Pancreas (tissue), 10 donors: ENCODE results near the gene EPB41L4A. TPM values are rescaled to one million over a fixed set of nuclear protein-coding genes. Genes with fewer than 3 reads are reported as not detected.

Experiments used
- ATAC-seq, 4 donors: fragments of 200-7000 bp; cut with Tn5 transposase; one replicate each; pipeline versions ENCODE4 v1.8.0 to v1.9.1; 2020; ENCODE audit warnings: mild to moderate bottlenecking in 4 of 4, moderate library complexity in 4 of 4
- DNase-seq, 6 donors: peaks; one replicate each; pipeline ENCODE4 v3.0.0-alpha.2; 2020
- FAIRE-seq: peaks from 2 replicates; lab custom pipeline; 2012; peaks lifted over from hg19 to GRCh38; lab: Jason Lieb, UNC
- H3K27ac ChIP-seq, 4 donors: fragments of 200-600 bp; sonication (generic); 1 replicate in 3 of 4; 2 replicates in 1 of 4; pipeline versions ENCODE4 v1.5.0 to v1.8.0; 2020
- H3K27me3 ChIP-seq, 4 donors: fragments of 200-600 bp; one replicate each; pipeline ENCODE4 v1.8.0; 2021
- H3K36me3 ChIP-seq, 3 donors: fragments of 200-600 bp; sonication (generic) in 1 of 3; one replicate each; pipeline versions ENCODE4 v1.5.0 to v1.8.0; 2020 to 2021
- H3K4me1 ChIP-seq, 3 donors: fragments of 200-600 bp; one replicate each; pipeline ENCODE4 v1.8.0; 2021
- H3K4me3 ChIP-seq, 4 donors: fragments of 200-600 bp; sonication (generic) in 2 of 4; one replicate each; pipeline versions ENCODE4 v1.5.0 to v1.8.0; 2020 to 2021
- H3K9me3 ChIP-seq, 4 donors: fragments of 200-600 bp; one replicate each; pipeline ENCODE4 v1.8.0; 2021
- CTCF ChIP-seq, 4 donors: fragments of 200-600 bp; sonication (generic) in 3 of 4; IDR thresholded peaks; one replicate each; pipeline versions ENCODE4 v1.5.0 to v1.8.0; 2021; ENCODE audit warnings: antibody characterized with exemption in 4 of 4
- WGBS, 2 donors: extraction: QIAGEN DNeasy Blood & Tissue Kit; methylation state at CpG; one replicate each; pipeline ENCODE4 v1.1.7; 2013; 5-methylcytosine and 5-hydroxymethylcytosine counted together
- intact Hi-C, 3 donors: fragments of 100-400 bp; cut with DNase I; formaldehyde crosslinking; loops; one replicate each; pipeline versions ENCODE4 v1.11.1 to v1.14.2; 2022
- polyA plus RNA-seq, 2 donors: library from polyadenylated mRNA; stranded (reverse); fragments of 200-250 nt; gene quantifications; one replicate each; pipeline ENCODE4 v1.2.3, GENCODE V29; 2013
- total RNA-seq, 6 donors: library from RNA; stranded (reverse); fragmentation: NEBNext Ultra II Directional in 4 of 6; extraction: Animal tissue kit (Norgen Biotek cat#: 25700) in 4 of 6; gene quantifications; one replicate each; pipeline versions ENCODE4 v1.2.1 to v1.2.4, GENCODE V29; 2021 to 2023
- donor health status: healthy with polysubstance abuse.
- donor health status: DM: no; HTN: no; CAD: no; lungs with moderate emphysema.
- donor health status: DM: no; HTN: no; CAD: no.
- donor health status: control.
- donor health status: control.
- donor health status: Bipolar disorder and iron deficiency.
- donor health status: DM: yes; HTN: yes; CAD: no.
- donor health status: DM: no; HTN: no; CAD: no.
- donor health status: DM: no; HTN: no; CAD: no.
- donor health status: DM: yes; HTN: yes; CAD: no.

Gene EPB41L4A
- total and polyA plus RNA-seq, 8 donors = 4.4 to 23.4 (median 6.9) TPM

- no peak overlapping the region for H3K4me3 ChIP-seq
Measured at GRCh38 chr5:112122353-112122752, 296.7 kb downstream of the EPB41L4A start.

DNA sequence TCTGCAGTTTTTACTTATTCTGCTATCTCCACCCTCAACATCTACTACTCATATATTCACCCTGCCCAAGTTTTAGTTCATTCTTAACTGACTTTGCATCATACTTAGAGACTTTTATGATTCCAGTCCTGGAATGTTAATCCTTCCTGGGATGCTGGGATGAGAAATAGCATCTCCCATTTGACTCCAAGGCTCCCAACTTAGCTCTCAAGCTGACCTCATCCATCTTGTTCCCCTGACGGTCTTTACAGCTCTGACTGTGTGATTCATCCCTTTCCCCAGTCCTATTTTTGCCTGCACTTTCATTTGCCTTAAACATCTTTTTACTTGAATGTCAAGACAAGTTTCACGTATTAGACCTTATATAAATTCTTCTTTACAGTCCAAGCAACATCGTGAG lies 297.8 kb downstream of the EPB41L4A start:
- no peak for FAIRE-seq
- DNase-seq = no peak
- intact Hi-C loops = no loop called here
- no peaks in the 10 kb centered on the region for H3K36me3 ChIP-seq
- no peaks in the 10 kb centered on the region for H3K9me3 ChIP-seq
- TF ChIP-seq CTCF (IDR thresholded peaks at IDR 0.05) = no peak
- peaks cover 0 to 5% (median 0%) of the 10 kb centered on the region in 3 donors for H3K4me1 ChIP-seq
- H3K27me3 ChIP-seq = no peaks in the 10 kb centered on the region
- 75 to 83% methylated on average over 3 of the region's 3 CpGs for WGBS, 2 donors
- ATAC-seq = no peak
- no peak overlapping the region for H3K27ac ChIP-seq
- no peak overlapping the region for H3K4me3 ChIP-seq

More at GRCh38 chr5:112122353-112122752, 296.7 kb downstream of the EPB41L4A start:
- ATAC-seq = no peak
- Histone ChIP-seq H3K36me3 (no peaks in the 10 kb centered on the region), H3K9me3 (no peaks in the 10 kb centered on the region), H3K27ac (no peak overlapping the region), H3K27me3 (no peaks in the 10 kb centered on the region), H3K4me1 (peaks cover 0 to under 1% (median 0%) of the 10 kb centered on the region in 3 donors)
- WGBS, 2 donors = 89 to 93% methylated on average over 3 of the region's 3 CpGs
- intact Hi-C loops = no loop called here
- DNase-seq = no peak
- no peak for TF ChIP-seq CTCF (IDR thresholded peaks at IDR 0.05)
- no peak for FAIRE-seq

GRCh38 chr5:112119969-112120368 lies 299.1 kb downstream of the EPB41L4A start:
- no peak for TF ChIP-seq CTCF (IDR thresholded peaks at IDR 0.05)

GRCh38 chr5:112119508-112119907 lies 299.6 kb downstream of the EPB41L4A start:
- Histone ChIP-seq H3K4me1 (peaks cover 0 to 5% (median 0%) of the 10 kb centered on the region in 3 donors), H3K27me3 (no peaks in the 10 kb centered on the region), H3K36me3 (no peaks in the 10 kb centered on the region), H3K27ac (no peak overlapping the region), H3K9me3 (no peaks in the 10 kb centered on the region), H3K4me3 (no peak overlapping the region)
- DNase-seq = no peak
- no peak for ATAC-seq
- WGBS, 2 donors = 70 to 76% methylated on average over 3 of the region's 3 CpGs
- no peak for TF ChIP-seq CTCF (IDR thresholded peaks at IDR 0.05)
- intact Hi-C loops = no loop called here
- FAIRE-seq = no peak

More at GRCh38 chr5:112119969-112120368, 299.1 kb downstream of the EPB41L4A start:
- no peak overlapping the region for H3K27ac ChIP-seq
- ATAC-seq = no peak
- 82 to 92% methylated on average over 2 of the region's 2 CpGs for WGBS, 2 donors
- no peak overlapping the region for H3K4me3 ChIP-seq
- H3K27me3 ChIP-seq = no peaks in the 10 kb centered on the region
- H3K36me3 ChIP-seq = no peaks in the 10 kb centered on the region
- DNase-seq = no peak
- no peaks in the 10 kb centered on the region for H3K9me3 ChIP-seq
- intact Hi-C loops = no loop called here
- FAIRE-seq = no peak
- peaks cover 0 to 5% (median 0%) of the 10 kb centered on the region in 3 donors for H3K4me1 ChIP-seq

GRCh38 chr5:112117551-112117950 lies 301.5 kb downstream of the EPB41L4A start:
- FAIRE-seq (peak; percentile 5), ATAC-seq (no peak), DNase-seq (no peak)
- peaks cover 0 to 5% (median 0%) of the 10 kb centered on the region in 3 donors for H3K4me1 ChIP-seq
- intact Hi-C loops = no loop called here
- no peak overlapping the region for H3K27ac ChIP-seq
- 13 to 20% methylated on average over 1 of the region's 1 CpG for WGBS, 2 donors
- H3K36me3 ChIP-seq = no peaks in the 10 kb centered on the region
- no peak overlapping the region for H3K4me3 ChIP-seq
- no peak for TF ChIP-seq CTCF (IDR thresholded peaks at IDR 0.05)
- no peaks in the 10 kb centered on the region for H3K9me3 ChIP-seq
- H3K27me3 ChIP-seq = no peaks in the 10 kb centered on the region
